GM12878 (cell line): ENCODE measurements around the gene SRPK2.

Experiments used
- BACH1 ChIP-seq: fragments of 450-650 bp; IDR thresholded peaks from 2 replicates; pipeline ENCODE4 v1.6.1; 2017; ENCODE audit warnings: mild to moderate bottlenecking, borderline replicate concordance
- CTCF ChIP-seq, 3 experiments: IDR thresholded peaks in 2 of 3; conservative IDR thresholded peaks in 1 of 3; 2 replicates each; pipeline ENCODE4 v1.5.1; 2011; ENCODE audit warnings: low read depth in 3 of 3, low read length in 3 of 3, mild to moderate bottlenecking in 3 of 3, control low read depth in 2 of 3, moderate library complexity in 2 of 3, inconsistent platforms in 1 of 3, mixed read lengths in 1 of 3; ENCODE audit not compliant: control insufficient read depth in 2 of 3, insufficient read depth in 1 of 3; ENCODE audit errors: extremely low read depth in 1 of 3
- ESRRA ChIP-seq: IDR thresholded peaks from 2 replicates; pipeline ENCODE4 v1.6.1; 2012; ENCODE audit warnings: mild to moderate bottlenecking, low read length, improper control_type of control experiment
- EZH2 ChIP-seq: IDR thresholded peaks from 2 replicates; pipeline ENCODE4 v1.6.1; 2012; ENCODE audit warnings: low read depth, mild to moderate bottlenecking, control low read depth, inconsistent platforms, low read length, borderline replicate concordance; ENCODE audit not compliant: control insufficient read depth
- HDAC2 ChIP-seq: fragments of 200-600 bp; sonication (generic); IDR thresholded peaks from 2 replicates; pipeline ENCODE4 v1.6.1; 2017
- PAX8 ChIP-seq: fragments of 450-650 bp; IDR thresholded peaks from 2 replicates; pipeline ENCODE4 v1.6.1; 2017; ENCODE audit warnings: mild to moderate bottlenecking, moderate library complexity
- REST ChIP-seq: IDR thresholded peaks from 2 replicates; pipeline ENCODE4 v1.6.1; 2012; ENCODE audit warnings: mild to moderate bottlenecking, low read depth, low read length
- SMC3 ChIP-seq: IDR thresholded peaks from 2 replicates; pipeline ENCODE4 v1.6.1; 2011; ENCODE audit warnings: low read length, improper control_type of control experiment, borderline replicate concordance
- SREBF2 ChIP-seq: IDR thresholded peaks from 2 replicates; pipeline ENCODE4 v1.6.1; 2012; ENCODE audit warnings: mild to moderate bottlenecking, low read length
- YY1 ChIP-seq: IDR thresholded peaks from 2 replicates; pipeline ENCODE4 v1.6.1; 2011; ENCODE audit warnings: low read depth, mild to moderate bottlenecking, low read length

- no peak for TF ChIP-seq ESRRA
- TF ChIP-seq HDAC2 = no peak
- TF ChIP-seq REST = no peak
- no peak for TF ChIP-seq EZH2
- no peak for TF ChIP-seq BACH1
- no peak for TF ChIP-seq SREBF2
- TF ChIP-seq CTCF (IDR thresholded peaks at IDR 0.05 in 2 of 3, conservative IDR thresholded peaks at IDR 0.05 in 1 of 3; ENCODE audit: control insufficient read depth in 2 of 3, extremely low read depth in 1 of 3, insufficient read depth in 1 of 3, low read depth in 3 of 3, low read length in 3 of 3) = no peak
- TF ChIP-seq SMC3 = no peak
- no peak for TF ChIP-seq YY1
- no peak for TF ChIP-seq PAX8
Observed at GRCh38 chr7:105126436-105126975, 262.2 kb downstream of the SRPK2 start.
